ENCODE results near the gene RERG.

The RERG gene

DNA sequence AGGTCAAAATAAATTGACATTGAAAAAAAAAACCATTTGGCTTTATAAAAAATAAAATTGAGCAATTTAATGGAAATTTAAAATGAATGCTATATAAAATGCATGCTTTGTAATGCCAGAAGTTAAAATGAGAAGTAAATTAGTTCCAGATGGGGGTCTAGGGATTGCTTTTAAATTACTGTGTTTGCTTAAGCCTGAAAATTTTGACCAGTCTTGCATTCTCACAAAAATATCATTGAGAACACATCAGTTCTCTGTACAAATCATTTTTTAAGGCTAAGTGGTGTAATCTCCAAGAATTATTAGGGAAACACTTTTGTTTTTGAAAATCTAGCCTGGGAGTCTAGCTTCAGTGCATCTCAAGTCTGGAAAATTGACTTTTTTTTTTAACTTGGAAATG, 90.7 kb downstream of the RERG start:
- TF ChIP-seq, protein P1, sequence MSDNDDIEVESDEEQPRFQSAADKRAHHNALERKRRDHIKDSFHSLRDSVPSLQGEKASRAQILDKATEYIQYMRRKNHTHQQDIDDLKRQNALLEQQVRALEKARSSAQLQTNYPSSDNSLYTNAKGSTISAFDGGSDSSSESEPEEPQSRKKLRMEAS (IDR thresholded peaks at IDR 0.05; ENCODE audit: low read depth, low read length) = no peak
- TF ChIP-seq, protein P2, sequence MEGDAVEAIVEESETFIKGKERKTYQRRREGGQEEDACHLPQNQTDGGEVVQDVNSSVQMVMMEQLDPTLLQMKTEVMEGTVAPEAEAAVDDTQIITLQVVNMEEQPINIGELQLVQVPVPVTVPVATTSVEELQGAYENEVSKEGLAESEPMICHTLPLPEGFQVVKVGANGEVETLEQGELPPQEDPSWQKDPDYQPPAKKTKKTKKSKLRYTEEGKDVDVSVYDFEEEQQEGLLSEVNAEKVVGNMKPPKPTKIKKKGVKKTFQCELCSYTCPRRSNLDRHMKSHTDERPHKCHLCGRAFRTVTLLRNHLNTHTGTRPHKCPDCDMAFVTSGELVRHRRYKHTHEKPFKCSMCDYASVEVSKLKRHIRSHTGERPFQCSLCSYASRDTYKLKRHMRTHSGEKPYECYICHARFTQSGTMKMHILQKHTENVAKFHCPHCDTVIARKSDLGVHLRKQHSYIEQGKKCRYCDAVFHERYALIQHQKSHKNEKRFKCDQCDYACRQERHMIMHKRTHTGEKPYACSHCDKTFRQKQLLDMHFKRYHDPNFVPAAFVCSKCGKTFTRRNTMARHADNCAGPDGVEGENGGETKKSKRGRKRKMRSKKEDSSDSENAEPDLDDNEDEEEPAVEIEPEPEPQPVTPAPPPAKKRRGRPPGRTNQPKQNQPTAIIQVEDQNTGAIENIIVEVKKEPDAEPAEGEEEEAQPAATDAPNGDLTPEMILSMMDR (IDR thresholded peaks at IDR 0.05; ENCODE audit: low read depth, low read length) = no peak
- TF ChIP-seq POLR2A (IDR thresholded peaks at IDR 0.05; ENCODE audit: extremely low read depth, insufficient read length) (no peak), MYC (IDR thresholded peaks at IDR 0.05; ENCODE audit: low read depth, low read length) (no peak)

DNA sequence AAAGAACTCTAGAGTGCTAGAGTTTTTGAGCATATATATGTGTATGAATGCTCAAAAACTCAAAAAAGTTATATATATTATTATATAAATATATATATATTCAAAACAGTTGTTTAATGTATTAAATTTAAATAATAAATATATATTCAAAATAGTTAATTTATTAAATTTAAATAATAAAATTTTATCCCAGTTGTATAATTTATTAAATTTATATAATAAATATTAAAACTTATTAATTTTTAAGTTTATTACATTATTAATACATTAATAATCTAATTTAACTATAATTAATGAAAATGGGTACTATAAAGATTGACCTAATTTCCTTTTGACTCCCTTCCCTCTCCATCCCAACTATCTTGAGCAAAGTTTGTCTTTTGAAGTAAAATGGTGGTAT, 97.8 kb downstream of the RERG start:
- TF ChIP-seq MYC (IDR thresholded peaks at IDR 0.05; ENCODE audit: low read depth, low read length) (no peak), POLR2A (IDR thresholded peaks at IDR 0.05; ENCODE audit: extremely low read depth, insufficient read length) (no peak)
- TF ChIP-seq, protein P2 (IDR thresholded peaks at IDR 0.05; ENCODE audit: low read depth, low read length) = no peak
- TF ChIP-seq, protein P1 (IDR thresholded peaks at IDR 0.05; ENCODE audit: low read depth, low read length) = no peak
- DNase-seq (ENCODE audit: low read depth) = no peak
- no peak overlapping the region for H3K4me3 ChIP-seq (ENCODE audit: low read depth, low read length)

More for the DNA sequence above, 90.7 kb downstream of the RERG start:
- no peak overlapping the region for H3K4me3 ChIP-seq (ENCODE audit: low read depth, low read length)
- DNase-seq (ENCODE audit: low read depth) = no peak

DNA sequence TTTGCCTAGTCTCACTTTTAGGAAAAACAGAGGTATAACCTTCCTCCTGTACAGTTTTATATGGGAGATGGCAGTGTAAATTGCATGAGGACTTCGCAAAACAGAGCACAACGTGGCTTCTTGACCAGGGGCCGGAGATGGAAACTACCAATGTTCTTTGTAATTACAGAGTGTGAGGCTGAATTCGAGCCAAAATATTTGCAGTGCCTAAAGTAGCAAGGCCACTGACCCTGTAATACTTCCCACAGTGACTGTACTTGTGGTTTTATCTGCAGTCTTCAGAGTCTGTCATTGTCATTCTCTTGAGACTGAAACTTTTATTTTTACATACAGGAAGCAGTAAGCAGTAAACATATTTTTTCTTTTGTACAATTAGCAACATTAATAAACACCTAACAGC, 98.9 kb downstream of the RERG start:
- no peak for DNase-seq (ENCODE audit: low read depth)
- TF ChIP-seq, protein P1 (IDR thresholded peaks at IDR 0.05; ENCODE audit: low read depth, low read length) = no peak
- TF ChIP-seq POLR2A (IDR thresholded peaks at IDR 0.05; ENCODE audit: extremely low read depth, insufficient read length) (no peak), MYC (IDR thresholded peaks at IDR 0.05; ENCODE audit: low read depth, low read length) (no peak)
- TF ChIP-seq, protein P2 (IDR thresholded peaks at IDR 0.05; ENCODE audit: low read depth, low read length) = no peak

DNA sequence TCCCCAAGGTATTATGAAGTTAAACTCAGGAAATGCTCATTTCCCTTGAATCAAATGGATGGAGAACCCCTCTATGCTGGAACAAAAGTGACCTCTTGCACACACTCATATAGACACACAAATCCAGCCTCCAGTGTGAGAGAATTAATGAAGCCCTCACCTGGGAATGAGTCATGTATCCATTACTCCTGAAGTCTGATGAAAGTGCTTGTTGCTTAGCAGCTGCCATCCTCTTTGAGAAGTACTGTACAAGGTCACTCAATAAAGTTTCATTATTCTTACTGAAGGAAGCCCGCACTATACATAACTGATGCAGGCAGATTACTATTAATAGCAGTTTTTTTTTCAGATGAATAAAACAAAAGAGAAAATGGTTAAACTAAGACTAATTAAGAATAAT, 102.3 kb downstream of the RERG start:
- DNase-seq (ENCODE audit: low read depth) = no peak
- TF ChIP-seq MYC (IDR thresholded peaks at IDR 0.05; ENCODE audit: low read depth, low read length) = no peak
- no peak for TF ChIP-seq POLR2A (IDR thresholded peaks at IDR 0.05; ENCODE audit: extremely low read depth, insufficient read length)
- TF ChIP-seq, protein P2 (IDR thresholded peaks at IDR 0.05; ENCODE audit: low read depth, low read length) = no peak
- TF ChIP-seq, protein P1 (IDR thresholded peaks at IDR 0.05; ENCODE audit: low read depth, low read length) = no peak
- no peak overlapping the region for H3K4me3 ChIP-seq (ENCODE audit: low read depth, low read length)

More for the DNA sequence above, 98.9 kb downstream of the RERG start:
- H3K4me3 ChIP-seq (ENCODE audit: low read depth, low read length) = no peak overlapping the region

DNA sequence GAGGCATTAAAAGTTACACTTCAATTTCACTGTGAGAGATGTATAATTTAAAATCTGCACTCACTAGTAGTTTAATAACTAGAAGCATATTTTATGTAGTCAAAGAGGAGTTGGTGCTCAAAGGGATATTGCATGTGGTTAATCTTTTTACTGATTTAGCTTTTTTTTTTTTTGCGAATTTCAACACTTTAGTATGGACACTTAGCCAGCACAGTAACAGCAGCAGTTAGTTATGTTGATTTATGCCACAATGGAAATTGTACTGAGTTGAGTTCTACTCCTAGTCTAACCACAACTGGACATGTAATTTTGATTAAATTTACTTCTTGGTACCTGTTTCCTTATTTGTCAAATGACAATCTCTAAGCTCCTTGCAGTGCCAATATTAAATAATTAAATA, 104.2 kb downstream of the RERG start:
- TF ChIP-seq, protein P1 (IDR thresholded peaks at IDR 0.05; ENCODE audit: low read depth, low read length) = no peak
- TF ChIP-seq MYC (IDR thresholded peaks at IDR 0.05; ENCODE audit: low read depth, low read length) (no peak), POLR2A (IDR thresholded peaks at IDR 0.05; ENCODE audit: extremely low read depth, insufficient read length) (no peak)
- TF ChIP-seq, protein P2 (IDR thresholded peaks at IDR 0.05; ENCODE audit: low read depth, low read length) = no peak
- DNase-seq (ENCODE audit: low read depth) = no peak
- H3K4me3 ChIP-seq (ENCODE audit: low read depth, low read length) = no peak overlapping the region

Measured in NB4 (cell line).